Activated T-cell treated with anti-CD3 and anti-CD28 coated beads for 24 hours (primary cell): ENCODE measurements around the gene CPM.

ENCODE experiments used
- DNase-seq: peaks from one replicate; pipeline ENCODE4 v3.0.0-alpha.2; 2020; ENCODE audit warnings: low read depth

The CPM gene

DNA sequence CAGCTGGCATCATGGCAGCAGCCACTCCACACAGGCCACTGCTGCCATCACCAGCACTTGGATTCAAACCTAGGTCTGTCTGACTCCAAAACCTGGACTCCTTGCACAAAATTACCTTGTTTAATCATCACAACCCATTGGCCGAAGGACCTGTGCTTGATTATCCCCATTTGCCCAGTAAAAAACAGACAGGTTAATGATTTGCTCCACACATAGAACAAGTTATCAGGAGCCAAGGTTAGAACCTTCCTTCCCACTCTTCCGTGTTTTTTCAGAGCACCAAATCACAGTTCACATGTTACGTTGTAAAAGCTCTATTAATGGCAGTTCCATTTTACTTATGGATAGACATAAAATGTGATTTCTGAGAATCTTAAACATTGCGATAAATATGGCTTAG lies 23.5 kb upstream of the CPM start:
- no peak for DNase-seq

DNA sequence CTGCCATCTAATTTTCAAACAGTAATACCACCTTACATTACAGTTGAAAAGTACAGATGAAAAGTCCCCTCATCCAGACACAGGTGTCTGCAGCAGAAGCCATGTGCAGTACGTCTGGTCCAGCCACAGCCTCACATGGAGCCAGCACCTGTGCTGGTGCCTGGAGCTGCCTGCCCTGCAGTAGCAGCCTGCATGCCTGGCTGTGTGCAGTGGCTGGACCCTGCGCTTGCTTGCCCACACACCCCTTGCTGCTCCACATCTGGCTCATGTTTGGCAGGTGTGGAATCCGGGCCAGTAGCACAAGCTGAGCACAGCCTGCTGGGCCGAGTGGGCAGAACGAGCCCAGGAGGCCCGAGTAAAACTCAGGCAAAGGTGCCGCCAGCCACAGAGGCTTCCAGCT lies 21.8 kb upstream of the CPM start:
- DNase-seq: no peak

DNA sequence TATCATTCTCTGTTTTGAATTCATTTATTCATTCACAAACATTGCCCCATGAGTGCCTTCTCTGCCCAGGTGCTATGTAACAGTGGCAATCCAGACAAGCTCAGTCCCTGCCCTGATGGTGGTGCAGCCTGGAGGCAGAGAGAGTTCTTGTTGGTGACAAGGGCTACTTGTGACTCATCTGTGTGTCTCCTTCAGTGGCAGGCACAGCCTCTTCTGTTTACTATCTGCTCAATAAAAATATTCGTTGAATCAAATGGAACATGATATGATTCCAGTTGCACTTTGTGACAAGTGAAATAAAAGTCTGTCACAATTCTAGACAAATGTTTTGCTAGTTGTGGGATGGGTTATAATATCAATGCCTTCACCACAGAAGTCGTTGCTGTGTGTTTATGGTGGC lies 20.6 kb upstream of the CPM start:
- no peak for DNase-seq

DNA sequence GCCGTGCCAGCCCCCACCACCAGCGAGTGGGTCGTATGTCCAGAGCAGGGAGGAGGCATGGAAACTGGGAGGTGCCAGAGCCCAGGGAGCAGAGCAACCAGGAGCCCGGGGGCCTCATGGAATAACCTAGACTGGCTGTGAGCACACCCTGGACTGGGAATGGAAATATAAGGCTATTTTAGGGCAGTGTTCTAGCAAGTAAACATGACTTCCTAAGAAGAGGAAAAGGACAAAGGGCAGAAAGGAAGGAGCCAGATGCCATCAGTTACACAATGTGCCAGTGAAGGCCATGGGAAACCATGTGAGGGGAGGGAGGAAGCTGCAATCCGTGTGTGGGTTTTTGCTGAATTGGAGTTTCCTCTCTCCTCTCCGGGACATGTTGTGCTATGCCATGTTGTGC lies 18.7 kb upstream of the CPM start:
- DNase-seq: no peak

DNA sequence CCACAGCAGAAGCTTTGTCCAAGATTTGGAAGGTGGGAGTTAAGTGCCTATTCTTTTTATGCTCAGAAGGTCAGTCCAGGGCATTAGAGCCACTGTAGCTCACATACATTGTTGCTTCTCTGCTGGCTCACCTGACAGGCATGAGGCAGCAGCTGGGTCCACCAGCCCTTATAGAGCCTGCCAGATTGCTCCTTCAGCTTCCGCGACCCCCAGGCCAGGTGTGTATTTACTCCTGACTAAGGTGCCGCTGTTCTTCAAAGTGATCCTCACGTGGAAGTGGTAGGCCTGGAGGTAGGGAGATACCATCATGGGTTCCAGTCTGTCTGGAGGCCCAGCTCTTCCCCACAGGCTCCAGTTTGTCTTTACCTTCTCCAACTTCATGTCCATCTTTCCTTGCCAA lies 17.5 kb upstream of the CPM start:
- DNase-seq: no peak

DNA sequence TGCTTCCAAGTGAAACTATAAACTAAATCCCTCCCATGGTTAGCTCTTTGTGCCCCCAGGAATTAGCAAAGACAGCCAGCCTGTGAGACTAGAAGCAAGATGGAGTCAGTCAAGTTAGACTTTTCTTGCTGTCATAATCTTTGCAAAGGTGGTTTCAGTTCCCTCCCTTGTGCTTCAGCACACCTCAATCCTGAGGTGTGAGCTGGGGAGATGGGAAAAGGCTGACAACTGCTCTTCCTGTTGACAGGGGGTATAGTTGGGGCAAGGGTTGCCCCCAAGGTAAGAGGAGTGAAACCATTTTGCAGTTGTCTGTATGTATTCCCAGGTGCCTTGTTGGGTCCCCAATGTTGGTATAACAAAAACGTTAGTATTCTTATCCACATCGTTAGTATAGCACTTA lies 12.3 kb upstream of the CPM start:
- no peak for DNase-seq

DNA sequence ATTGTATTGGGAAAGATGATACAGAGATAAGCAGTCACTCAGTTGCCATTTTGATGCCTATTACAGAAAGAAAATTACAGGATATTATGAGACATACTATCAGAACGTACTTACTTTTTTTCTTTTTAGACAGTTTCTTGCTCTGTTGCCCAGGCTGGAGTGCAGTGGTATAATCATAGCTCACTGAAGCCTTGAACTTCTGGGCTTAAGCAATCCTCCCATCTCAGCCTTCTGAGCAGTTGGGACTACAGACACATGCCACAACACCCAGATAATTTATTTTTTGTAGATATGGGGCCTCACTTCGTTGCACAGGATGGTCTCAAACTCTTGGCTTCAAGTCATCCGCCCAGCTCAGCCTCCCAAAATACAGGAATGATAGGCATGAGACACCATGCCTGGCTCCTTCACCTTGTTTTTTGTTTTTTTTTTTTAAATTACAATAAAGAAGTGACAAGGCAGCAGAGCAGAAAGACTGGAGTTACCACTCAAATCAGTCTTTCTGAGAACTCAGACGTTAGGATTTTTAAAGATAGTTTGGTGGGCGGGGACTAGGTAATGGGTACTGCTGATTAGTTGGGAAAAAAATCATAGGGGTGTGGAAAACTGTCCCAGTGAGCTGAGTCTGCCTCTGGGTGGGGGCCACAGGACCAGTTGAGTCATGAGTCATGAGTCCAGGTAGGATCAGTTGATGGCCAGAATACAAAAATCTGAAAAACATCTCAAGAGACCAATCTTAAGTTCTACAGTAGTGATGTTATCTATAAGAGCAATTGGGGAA lies 11.5 kb upstream of the CPM start:
- no peak for DNase-seq

DNA sequence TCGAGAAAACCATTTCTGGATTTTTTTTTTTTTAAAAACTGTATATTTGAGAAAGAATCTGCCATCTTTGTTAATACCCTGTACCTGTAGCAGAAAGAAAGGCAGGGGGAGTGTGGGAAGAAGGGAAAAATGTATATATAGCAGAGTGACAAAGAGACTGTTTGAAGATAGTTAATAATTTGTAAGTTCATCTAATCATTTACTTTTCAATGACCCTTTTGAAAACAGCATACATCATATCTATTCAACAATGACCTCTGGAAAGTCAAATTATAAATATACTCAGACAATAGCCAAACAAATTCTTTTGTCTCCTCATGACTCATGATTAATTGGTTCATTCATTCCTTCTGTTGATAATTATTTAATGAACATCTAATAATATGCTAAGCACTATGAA lies 10.9 kb upstream of the CPM start:
- DNase-seq: no peak

DNA sequence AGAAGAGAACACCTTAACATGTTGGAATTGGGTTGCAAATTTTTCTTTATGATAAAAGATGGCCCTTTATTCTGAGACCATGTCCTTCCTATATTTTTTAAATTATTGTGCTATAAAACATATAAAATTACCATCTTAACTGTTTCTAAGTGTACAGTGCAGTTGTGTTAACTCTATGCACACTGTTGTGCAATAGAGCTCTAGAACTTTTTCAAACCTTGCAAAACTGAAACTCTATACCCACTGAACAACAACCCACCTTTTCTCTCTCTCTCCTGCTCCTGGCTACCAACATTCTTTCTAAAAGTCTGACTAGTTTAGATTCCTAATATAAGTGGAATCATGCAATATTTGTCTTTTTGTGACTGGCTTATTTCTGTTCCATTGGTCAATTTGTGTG lies 7.8 kb upstream of the CPM start:
- no peak for DNase-seq

DNA sequence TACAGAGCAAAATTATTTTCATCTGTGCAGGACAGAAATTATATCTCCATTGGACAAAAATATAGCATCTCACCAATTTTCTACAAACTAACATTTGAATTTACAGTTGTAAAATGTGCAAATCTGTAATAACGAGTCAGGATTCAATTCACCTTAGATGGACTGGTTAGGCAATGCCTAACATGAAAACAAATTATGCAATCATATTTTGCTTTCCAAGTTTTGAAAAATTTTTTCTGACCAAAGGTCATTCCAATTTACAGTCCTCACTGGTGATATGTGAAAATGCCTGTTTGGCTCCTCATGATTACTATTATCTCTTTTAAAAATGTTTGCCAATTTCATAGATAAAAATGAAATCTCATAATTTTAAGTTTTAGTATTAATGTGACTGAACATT lies 6.5 kb upstream of the CPM start:
- no peak for DNase-seq

DNA sequence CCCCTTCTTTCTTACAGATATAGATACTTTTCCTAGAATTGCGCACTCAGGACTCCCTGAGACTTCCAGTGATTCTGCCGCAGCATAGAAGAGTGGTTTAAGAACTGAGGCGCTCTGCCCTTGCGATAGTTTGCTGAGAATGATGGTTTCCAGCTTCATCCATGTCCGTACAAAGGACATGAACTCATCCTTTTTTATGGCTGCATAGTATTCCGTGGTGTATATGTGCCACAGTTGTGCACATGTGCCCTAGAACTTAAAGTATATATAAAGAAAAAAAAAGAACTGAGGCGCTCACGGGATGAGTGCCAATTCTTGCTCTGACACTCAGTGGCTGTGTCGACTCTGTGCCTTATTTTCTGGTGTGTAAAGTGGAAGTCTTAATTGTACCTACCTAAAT lies 1.4 kb upstream of the CPM start:
- DNase-seq: no peak

DNA sequence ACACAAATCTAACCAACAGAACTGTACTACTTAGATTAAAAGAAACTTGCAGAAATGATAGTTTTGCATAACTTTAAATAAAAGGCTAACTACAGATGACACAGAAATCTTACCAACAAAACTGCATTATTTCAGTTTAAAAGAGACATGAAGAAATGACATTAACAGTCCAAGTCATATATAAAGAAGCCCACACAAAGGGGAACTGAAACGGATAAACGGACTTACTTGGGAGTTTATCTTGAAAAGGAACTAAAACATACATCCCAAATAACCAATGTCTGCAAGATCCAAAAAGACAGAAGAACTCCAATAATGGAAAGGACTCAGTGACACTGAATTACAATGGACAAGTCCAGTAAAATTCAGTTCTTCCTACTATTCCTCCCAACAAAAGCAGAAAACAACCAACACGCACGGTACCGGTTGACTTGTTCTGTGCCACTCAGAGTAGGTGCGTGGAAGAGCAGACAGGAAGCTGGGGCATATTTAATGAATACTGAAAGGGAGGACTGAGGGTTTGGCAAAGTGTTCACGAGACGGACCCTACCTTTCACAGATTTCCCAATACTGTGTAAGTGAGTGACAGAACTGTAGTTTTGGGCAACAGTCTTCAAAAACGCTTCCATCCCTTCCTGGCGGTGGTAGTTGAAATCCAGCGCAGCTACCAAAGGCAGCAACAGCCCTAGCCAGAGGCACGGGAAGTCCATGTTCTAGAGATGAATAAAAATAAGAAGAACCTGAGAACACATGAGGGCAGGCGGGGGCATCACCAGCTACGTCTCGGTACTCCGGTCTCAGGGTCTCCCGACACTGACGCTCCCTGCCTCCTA lies 627 bp downstream of the CPM start:
- DNase-seq: no peak

DNA sequence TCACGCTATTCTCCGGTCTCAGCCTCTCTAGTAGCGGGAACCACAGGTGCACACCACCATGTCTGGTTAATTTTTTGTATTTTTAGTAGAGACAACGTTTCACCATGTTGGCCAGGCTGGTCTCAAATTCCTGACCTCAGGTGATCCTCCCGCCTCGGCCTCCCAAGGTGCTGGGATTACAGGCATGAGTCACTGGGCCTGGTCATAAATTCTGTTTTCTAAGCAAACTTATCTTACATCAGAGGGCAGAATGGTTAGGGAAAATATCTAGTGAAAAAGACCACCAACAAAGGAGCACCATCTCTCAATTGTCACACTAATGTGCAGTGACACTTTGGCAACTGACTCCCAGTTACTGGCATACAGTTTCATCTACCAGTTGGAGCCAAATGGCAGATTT lies 2.8 kb downstream of the CPM start:
- no peak for DNase-seq

DNA sequence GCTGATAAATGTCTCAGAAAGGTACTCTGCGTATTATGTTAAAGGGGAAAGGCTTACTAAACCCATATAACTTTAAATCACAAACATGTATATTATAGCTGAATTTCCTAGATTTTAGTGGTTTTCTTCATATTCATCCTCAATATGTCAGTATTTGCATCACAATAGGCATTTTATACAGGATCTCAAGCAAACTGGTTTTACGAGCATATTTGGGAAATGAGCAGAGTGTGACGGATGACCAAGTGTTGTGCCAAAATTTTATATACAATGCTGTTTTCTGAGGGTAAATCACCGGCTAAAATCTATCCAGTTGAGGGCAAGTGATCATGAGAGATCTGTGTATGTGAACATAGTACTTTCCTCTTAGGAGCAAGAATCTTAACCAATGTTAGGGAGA lies 8.4 kb downstream of the CPM start:
- no peak for DNase-seq

DNA sequence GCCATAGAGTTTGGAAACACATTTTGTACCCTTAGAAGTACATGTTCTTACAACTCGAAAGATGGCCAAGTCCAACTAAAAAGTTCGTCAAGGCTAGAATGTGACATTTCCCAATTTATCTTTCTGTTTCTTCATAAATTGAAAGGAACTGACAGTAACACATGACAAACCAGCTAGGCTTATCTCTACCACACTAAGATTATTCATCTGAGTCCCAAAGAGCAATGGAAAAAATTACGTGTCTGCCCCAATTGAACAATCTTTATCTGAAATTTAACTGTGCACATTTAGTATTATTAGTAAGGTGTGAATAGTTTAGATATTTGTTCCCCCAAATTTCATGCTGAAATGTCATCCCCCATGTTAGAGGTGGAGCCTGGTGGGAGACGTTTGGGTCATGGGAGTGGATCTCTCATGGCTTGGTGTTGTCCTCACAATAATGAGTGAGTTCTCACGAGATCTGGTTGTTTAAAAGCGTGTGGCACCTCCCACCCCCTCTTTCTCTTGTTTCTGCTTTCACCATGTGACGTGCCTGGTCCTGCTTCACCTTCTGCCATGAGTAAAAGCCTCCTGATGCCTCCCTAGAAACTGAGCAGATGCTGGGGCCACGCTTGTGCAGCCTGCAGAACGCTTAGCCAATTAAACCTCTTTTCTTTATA lies 13.3 kb downstream of the CPM start:
- DNase-seq: peak; percentile 16

DNA sequence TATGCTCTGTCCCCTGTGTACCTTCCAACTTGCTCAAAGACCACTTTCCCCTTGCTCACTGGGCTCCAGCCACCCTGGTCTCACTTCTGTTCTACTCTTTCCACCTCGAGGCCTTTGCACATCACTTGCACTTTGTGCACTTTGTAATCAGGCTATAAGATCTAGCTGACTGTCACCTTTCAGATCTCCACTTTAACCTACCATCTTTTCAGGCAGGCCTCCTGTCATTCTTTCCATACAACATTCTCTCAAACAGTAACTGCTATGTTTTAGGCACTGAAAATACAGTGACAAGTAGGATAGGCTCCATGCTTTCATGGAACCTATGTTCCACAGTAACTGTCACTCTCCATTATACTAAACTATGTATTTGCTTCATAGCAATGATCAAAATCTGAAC lies 14.0 kb downstream of the CPM start:
- no peak for DNase-seq

DNA sequence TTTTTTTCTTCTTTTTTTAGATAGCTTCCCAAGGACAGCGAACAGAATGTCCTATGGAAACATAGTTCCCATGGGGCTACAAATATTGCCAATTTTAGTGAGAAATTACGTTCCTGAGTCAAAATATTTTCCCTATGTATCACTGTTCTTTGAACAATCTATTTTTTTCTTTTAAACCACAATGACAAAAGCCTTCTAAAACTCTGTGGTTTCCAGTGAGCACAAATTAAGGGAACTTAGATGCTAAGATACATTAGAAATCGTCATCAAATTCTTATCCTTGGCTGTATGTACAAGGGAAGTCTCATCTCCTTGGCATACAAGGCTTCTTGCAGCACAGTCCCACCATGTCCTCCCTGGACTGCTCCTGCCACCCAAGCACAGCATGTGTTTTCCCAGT lies 17.9 kb downstream of the CPM start:
- DNase-seq: no peak

DNA sequence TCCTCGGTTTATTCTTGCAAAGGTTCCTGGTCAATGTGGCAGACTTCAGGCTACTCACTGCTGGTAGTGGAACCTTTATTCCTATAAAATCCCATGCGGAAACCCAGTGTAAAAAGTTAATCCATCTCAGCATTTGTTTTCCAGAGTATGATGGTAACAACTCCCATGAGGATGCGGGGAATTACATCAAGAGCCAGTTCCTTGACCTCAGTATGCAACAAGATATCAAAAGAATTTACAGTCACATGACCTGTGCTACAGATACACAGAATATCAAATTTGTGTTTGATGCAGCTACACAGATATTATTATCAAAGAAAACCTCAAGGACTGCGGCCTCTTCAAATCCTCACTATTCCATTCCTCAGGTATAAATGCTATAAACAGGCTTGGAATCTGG lies 19.3 kb downstream of the CPM start:
- no peak for DNase-seq

DNA sequence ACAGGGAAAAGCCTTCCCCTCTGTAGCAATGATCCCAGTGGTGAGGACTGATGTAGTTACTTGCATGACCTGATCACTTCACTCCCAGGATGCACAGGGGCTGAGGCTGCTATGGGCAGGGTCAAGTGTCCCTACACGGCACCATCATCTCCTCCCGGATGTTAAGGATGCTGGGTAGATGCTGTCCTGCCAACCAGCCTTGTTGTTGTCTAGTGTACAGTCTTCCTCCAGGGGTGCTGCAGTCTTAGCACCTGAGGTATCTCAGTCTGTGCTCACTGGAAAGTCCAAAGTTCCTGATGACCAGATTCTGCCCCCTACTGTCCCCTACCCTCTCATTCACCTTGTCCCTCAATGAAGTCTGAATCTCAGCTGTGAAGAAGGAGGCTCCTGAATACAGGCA lies 20.1 kb downstream of the CPM start:
- no peak for DNase-seq

DNA sequence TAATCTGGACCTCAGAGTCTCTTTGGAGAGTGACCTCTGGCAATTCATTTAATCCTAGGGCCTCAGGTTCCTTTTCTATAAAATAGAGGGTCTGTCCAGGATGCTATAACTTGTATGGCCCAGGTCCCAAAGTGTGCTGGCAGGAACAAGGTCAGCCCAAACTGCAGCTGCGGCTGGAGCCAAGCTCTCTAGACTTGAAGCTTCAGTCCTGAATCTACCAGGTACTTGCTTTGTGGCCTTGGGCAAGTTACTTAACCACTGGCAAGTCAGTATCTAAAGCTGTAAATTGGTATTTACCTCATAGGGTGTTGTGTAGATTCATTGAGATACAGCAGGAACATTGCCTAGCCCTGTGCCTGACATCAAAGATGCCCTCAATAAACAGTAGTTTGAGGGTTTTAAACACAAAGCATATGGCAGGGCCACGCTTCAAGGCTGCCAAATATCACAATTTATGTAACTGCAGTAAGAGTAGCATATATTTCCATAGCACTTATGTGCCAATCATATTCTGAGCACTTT lies 21.7 kb downstream of the CPM start:
- DNase-seq: no peak

DNA sequence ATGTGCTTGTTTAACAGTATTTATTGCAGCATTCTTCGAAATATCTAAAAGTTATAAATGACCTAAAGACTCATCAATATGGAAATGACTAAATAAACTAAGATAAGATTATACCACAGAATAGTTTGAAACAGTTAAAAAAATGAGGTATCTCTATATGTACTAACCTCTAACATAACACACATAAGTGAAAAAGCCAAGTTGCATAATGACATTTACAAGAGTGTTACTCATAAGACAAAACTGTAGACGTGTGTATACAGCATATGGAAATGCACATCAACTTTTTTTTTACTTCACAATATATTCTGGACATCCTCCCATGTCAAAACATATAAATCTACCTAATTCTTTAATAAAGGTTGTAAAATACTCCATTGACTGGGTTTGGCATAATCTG lies 22.8 kb downstream of the CPM start:
- DNase-seq: no peak

DNA sequence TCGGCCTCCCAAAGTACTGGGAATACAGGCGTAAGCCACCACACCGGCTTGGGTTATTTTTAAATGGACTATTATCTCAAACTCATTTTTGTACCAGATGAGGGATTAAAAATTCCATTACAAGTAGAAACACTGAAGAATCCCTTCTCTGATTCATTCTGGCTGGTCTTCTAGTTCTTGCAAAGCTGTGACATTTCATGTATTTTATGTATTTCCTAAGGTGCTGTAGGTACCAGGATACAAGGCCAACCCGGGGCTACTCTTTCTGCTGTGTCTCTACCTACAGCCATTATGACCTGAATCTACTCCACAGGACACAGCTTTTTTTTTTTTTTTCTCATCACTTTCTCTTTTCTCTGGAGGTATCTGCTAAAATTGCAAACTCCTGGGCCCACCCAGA lies 24.9 kb downstream of the CPM start:
- DNase-seq: no peak

DNA sequence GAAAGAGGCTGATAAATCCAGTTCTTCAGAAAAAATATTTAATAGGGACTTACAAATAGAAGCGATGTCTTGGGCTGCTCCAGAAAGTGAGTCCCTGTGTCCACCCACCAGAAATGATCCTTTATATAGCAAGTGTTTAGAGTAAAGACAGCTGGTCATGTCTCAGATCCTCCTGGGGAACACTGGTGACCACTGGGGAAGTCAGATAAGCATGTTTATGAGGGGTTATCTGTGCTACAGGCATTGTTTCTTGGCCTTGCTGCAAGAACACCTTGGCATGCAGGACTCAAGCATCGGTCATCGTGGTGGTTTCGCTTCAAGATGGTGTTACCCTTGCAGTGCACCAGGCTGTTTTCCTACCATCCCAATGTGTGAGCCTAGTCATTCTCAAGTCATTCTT lies 27.2 kb downstream of the CPM start:
- no peak for DNase-seq
